Adrenal gland (tissue), 5 donors: Measurements from ENCODE around the gene TPSB2.
"Not testable (repeated sequence)": the region's sequence is repeated elsewhere in the genome, so short reads cannot be mapped to it uniquely, and the experiment has no call there.

Experiments used
- CTCF ChIP-seq, 6 experiments: fragments of 450-650 bp in 4 of 6; fragments of 200-600 bp in 2 of 6; sonication (generic) in 1 of 6; IDR thresholded peaks; 1 replicate in 5 of 6; 2 replicates in 1 of 6; pipeline versions ENCODE4 v1.5.1 to v1.8.0; 2016 to 2021; ENCODE audit warnings: antibody characterized with exemption in 6 of 6, mild to moderate bottlenecking in 2 of 6, moderate library complexity in 1 of 6
- POLR2A ChIP-seq, 2 donors: fragments of 450-650 bp; IDR thresholded peaks; one replicate each; pipeline ENCODE4 v1.6.1; 2017; ENCODE audit warnings: antibody characterized with exemption in 2 of 2, mild to moderate bottlenecking in 2 of 2, moderate library complexity in 1 of 2
- donor health status: DM: no; HTN: no; CAD: no.

GRCh38 chr16:1256296-1256873 lies 26.4 kb upstream of the TPSB2 start:
- TF ChIP-seq POLR2A, CTCF (IDR thresholded peaks at IDR 0.05): not testable (repeated sequence)
